Measurements from ENCODE around the gene PTPRH.

- TF ChIP-seq CEBPB (IDR thresholded peaks at IDR 0.05) = no peak
- TF ChIP-seq REST (IDR thresholded peaks at IDR 0.05; ENCODE audit: low read depth) = no peak
- no peak for TF ChIP-seq NFIC (IDR thresholded peaks at IDR 0.05)
- no peak for TF ChIP-seq CREB1 (IDR thresholded peaks at IDR 0.05; ENCODE audit: low read depth)
- TF ChIP-seq RAD21 (IDR thresholded peaks at IDR 0.05; ENCODE audit: low read depth) = no peak
These were observed 12.5 kb downstream of the PTPRH start for GRCh38 chr19:55196803-55197202.
